HG03442 (cell line): ENCODE results near the gene SMC3.
A peak's percentile ranks its signal among the peaks of the same experiment; 100 is the strongest.

Source experiments
- ATAC-seq: cut with Tn5 transposase; IDR thresholded peaks from one replicate; pipeline ENCODE4 v1.9.1; 2021; ENCODE audit warnings: mild to moderate bottlenecking, moderate library complexity; ENCODE audit not compliant: unreplicated experiment

SMC3 gene

DNA sequence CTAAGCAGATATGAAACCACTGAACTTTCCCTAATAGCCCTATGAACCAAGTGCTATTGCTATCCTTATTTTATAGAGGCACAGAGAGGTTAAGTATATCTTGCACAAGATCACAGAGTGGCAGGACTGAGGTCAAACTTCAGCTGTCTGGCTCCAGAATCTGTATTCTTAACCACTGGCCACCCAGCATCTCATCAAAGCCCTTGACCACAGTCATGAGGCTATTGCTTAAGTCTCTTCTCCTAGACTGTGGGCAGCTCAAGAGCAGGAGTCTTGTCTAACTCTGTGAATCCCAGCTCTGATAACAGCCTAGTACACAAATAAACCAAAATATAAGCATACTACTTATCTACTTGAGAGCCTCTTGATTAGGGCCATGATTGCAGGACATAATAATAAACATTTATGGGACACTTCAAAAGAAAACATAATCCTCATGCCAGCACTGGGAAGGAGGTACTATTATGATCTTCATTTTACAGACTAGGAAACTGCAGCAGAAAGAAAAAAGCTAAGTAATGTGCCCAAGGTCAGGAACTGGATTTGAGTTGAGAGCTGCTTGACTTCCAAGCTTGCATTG, 22.4 kb upstream of the SMC3 start:
- no peak for ATAC-seq

DNA sequence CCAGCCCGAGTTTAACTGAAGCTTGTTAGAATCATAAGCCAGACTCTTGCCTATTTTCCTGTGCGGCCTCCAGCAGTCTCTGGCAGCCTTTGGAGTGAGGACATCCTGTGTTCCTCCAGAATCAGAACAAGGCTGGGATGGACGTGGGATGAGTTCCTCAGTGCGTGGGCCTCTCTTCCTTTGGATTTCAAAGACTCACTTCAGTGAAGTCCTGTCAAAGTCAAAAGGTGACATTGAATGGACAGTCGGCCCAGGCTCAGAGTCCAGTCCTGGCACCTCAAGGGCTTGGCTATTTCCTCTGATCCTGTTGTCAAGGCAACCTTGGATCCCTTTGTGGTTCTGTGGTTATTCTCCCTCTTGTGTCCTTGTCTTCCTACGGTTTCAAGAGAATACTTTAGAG, 21.4 kb upstream of the SMC3 start:
- no peak for ATAC-seq

DNA sequence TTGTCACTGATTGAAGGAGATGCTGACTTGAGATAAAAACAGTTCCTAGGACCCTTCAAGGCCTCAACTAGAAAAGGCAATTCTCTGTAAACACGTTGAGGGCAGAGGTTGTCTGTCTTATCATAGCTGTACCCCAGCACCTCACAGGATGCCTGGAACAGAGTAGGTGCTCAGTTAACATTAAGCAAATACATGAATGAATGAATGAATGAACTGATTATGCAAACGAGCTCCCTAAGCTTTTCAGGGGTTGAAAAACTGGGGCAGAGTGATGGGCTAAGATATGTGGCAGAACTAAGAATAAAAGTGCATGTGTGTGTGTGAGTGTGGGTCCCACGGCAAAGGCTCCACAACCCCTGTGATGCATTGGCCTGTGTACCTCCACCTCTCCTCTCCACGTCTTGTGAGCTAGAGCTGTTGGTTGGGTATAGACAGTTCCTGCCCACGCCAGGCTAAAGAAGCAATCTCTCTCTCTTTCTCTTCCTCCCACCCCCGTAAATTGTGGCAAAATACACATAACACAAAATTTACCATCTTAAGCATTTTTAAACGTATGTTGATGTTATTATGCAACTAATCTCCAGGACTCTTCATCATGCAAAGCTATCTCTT, 20.9 kb upstream of the SMC3 start:
- peak; percentile 19 for ATAC-seq

DNA sequence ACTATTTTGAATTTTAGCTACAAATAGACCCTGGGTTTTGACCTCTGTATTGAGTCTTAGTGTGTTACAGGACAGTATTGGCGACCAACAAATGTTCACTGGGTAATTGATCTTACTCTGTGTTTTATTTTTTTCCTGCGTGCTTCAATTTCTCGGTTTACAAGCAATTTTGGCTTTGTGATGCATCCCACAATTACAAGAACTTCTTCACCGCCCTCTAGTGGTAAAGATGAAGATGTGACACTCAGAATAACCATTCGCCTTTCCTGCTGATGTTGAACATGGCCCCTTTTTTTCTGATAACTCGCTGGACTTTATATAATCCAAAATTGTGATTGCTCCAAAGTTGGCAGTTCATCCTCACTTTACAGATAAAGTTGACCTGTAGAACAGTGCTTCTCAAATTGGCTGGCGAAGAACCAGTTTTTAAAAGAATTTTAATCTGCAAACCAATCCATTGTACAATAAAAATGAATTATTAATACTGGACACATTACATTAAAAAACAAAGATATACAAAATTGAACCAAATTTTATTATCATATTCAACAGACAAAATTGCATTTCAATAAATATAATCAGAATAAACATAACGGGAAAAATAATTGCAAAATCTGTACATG, 20.2 kb upstream of the SMC3 start:
- ATAC-seq = peak; percentile 57

DNA sequence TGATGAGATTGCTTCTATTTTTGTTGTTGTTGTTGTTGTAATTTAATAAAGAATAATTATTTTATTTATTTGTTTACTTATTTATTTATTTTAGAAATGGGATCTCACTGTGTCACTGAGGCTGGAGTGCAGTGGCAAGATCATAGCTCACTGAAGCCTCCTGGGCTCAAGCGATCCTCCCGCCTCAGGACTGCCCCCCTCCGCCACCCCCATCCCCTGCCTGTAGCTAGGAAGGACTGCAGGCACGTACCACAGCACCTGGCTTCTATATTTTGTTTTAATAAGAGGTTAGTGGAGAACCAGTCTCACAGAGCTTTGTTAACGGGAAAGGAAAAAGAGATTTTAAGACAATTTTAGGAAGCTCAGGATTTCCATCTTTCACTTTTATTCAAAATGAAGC, 19.5 kb upstream of the SMC3 start:
- no peak for ATAC-seq

DNA sequence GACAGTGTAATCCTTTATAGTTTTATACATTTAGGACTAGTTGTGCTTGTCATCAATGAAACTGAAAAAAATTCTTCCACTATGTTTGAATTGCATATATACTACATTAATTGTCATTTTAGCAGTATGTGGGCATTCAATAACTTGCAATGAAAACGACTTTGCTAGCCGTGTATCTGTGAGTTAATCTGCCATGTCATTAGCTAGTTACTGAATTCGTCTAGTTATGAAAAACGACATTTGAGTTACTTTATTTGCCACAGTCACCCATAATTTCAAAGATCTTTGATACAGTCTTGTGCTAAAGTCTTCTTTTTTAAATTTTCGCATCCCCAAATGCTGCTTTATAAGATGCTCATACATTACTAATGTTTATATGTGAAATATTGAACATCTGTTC, 18.3 kb upstream of the SMC3 start:
- no peak for ATAC-seq

DNA sequence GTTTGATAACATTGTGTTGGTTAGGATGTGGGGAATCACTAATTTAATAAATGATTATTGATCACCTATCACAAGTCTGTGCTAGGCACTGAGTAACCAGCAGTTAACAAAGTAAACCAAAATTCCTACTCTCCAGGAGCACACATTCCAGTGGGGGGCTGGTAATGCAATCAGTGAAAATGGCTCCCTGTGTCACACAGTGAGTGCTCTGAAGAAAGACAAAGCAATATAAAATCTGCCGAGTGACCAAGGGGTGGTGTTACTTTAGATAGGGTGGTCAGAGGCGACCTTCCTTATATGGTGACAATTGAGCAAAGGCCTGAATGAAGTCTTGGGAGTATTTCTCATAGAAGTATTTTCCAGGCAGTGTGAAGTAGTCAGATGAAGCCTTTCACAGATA, 13.6 kb upstream of the SMC3 start:
- ATAC-seq = no peak

DNA sequence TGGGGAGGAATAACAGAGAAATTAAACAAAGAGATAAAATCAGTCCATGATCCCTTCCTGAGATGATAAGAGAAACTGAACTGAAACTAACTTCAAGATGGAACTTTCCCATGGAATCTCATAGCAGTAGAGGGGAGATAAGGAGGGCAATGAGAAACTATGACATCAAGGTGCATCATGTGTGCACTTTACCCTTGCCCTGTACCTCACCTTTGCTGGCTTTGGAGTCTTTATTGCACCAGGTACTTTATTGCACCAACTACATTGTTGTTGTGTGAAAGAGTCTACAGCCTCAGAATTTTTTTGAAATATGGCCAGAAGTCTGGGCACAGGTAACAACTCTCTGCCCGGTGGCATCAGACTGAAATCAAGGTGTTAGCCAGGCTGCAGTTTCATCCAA, 11.2 kb upstream of the SMC3 start:
- no peak for ATAC-seq

DNA sequence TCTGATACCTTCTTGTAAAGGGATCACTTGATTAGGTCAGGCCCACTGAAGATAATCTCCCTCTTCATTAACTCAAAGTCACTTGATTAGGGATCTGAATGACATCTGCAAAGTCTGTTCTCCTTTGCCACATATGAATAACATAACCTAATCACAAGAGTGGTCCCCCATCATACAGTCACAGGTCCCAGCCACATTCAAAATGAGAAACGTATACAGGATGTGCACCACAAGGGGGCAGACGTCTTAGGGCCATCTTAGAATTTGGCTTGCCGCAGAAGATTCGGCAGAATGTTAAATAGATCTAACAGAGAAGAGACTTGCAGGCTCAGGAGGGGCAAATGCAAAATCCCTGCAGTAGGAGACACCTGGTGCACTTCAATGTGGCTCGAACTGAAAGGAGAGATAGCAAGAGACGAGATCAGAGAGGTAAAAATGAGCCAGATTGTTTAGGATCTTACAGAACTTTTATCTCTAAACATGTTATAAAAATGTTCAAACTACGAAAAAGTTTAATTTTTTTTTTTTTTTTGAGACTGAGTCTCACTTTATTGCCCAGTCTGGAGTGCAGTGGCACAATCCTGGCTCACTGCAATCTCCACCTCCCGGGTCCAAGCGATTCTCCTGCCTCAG, 10.4 kb upstream of the SMC3 start:
- peak; percentile 83 for ATAC-seq

DNA sequence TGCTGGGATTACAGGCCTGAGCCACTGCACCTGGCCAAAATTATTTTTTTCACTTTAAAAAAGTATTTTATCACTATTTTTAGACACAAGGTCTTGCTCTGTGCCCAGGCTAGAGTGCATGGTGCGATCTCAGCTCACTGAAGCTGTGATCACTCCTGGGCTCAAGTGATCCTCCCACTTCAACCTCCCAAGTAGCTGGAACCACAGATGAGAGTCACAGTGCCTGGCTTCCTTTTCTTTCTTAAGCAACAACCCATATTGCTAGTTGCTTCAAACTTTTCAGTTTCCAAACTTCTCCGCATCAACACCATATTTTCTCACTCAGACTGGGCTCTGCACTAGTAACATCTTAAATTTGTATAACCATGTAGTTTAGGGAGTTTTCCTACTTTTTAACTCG, 9.5 kb upstream of the SMC3 start:
- ATAC-seq = no peak

DNA sequence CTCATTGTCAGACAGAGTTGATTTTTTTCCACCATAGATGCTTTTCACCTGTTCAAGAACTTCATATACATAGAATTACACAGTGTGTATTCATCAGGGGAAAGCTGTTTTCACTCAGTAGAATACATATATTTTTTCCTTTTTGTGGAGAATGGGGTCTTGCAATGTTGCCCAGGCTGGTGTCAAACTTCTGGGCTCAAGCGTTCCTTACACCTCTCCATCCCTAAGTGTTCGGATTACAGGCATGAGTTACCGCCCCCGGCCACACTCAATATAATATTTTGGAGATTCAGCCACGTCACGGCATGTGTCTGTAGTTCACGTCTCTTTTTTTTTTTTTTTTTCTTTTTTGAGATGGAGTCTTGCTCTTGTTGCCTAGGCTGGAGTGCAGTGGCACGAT, 7.5 kb upstream of the SMC3 start:
- no peak for ATAC-seq

DNA sequence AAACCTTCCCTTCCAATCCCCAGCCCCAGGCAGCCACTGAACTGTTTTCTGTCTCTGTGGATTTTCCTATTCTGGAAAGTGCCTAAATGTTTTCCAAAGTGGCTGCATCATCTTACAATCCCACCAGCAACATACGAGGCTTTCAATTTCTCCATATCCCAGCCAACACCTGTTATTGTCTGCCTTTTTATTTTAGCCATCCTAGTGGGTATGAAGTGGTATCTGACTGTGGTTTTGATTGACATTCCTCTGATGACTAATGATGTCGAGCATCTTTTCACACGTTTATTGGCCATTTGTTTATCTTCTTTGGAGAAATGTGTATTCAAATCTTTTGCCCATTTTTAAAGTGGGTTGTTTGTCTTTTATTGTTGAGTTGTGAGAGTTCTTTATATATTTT, 6.2 kb upstream of the SMC3 start:
- ATAC-seq = no peak

DNA sequence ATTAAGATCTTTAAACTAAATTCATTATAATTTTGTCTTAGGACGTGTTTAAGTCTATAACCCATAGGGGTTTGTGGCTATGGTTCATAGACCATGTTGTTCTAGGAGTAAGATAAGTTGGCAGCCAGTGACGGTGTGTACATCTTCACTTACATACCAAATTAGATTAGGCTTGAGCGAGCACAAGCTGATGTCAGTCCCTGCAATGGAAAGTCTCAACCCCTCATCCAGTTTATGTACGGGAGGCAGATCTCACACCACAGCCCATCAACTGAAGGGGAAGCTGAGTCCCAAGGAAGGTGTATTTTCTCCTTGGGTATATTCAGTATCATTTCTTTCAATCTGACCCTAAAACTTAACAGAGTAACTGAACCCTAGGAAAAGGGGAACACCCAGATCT, 5.1 kb upstream of the SMC3 start:
- no peak for ATAC-seq

DNA sequence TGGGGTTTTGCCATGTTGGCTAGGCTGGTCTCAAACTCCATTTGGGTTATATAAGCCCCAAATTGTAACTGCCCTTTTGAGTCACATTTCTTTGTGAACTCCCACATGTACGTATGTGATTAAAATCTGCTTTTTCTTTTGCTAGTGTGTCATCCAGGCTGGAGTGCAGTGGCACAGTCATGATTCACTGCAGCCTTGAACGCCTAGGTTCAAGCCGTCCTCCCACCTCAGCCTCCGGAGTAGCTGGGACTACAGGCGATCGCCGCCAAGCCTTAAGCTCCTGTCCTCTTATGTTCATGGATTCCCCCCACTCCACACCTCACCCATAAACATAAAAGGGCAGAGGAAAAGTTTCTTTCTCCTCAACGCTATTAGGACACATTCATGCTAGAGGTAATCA, 4.4 kb upstream of the SMC3 start:
- ATAC-seq = no peak

DNA sequence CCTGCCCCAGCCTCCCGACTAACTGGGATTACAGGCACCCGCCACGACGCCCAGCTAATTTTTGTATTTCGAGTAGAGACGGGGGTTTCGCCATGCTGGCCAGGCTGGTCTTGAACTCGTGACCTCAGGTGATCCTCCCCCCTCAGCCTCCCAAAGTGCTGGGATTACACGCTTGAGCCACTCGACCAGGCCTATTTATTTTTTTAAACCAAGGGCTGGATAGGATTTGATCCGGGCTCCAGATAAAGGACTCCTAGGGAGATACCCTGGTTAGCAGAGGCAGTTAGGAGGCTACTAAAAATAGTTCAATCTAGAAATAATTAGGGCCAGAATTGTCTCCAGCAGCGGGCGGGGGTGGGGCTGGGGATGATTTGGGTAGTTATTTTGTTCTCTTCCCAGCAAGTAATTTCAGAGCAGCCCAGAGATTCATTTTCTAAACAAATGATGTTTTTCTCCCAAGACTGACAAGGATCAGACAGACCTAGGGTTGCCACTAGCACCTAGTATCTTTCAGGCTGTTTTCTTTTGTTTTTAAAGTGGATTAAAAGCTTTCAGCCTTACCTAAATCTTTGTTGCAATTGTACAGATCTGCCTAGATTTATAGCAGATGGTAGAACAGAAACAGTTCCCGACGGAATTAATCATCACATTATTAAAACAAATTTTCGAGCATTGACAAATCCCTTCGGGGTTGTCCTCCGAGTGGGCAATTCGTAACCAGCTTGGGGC, 859 bp upstream of the SMC3 start:
- no peak for ATAC-seq

DNA sequence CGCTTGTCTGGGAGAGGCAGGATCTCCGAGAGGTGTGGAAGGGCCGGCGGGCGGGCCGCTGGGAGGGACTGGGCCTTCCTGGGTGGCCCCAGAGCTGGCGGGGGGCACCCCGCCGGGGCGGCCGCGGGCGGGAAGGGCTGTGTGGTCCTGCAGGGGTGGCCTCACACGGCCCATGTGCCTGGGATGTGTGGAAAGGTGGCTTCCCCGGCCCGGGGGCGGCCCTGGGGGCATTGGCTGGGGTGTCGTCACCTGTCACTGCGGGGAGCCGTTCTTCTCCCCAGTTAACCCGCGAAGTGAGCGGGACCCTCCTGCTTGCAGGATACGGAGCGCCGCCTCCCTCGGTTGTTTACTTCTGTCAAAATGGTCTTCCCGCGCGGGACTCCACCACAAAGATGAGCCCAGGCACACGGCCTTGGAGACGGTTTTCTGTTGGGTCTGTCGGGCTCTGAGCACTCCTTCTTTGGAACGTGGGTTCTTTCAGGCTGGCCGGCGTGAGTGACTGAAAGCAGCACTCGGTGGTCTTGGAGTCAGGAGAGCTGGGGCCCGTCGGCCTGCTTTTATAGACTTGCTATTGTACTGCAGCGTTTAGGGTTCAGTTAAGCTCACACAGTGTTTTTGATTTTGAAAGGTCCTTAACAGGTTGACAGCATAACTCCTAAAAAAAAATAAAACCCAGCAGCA, 700 bp downstream of the SMC3 start:
- peak; percentile 26 for ATAC-seq

DNA sequence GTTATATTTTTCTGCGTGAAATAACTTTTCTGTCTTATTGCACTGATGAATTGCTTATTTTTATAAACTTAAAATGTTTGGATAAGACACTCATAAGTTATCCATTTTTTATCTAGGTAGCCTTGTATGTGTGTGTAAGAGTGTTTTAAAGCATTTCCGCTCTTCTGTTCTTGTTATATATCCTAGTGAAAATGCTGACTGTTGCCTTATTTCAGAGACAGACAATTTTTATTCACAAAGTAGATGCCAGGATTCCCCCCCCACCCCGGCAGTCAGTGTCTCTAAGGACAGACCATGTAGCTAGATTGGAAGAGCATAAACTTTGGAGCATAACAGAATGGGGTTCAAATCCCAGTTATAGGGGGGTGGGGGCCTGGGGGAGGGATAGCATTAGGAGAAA, 1.6 kb downstream of the SMC3 start:
- ATAC-seq = no peak

DNA sequence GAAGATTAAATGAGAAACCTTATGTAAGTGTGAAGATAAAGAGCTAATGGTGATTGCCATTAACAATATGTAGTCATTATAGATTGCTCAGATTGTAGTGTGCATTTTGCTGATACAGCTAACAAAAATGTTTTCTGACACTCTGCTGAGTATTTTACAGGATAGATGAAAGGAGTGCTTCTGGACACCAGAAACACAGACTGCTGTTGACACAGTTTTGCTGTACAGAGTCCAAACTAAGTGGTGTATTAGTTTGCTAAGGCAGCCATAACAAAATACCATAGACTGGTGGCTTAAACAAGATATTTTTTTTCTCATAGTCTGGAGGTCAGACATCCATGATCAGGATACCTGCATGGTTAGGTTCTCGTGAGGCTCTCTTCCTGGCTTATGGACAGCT, 2.2 kb downstream of the SMC3 start:
- ATAC-seq = no peak

DNA sequence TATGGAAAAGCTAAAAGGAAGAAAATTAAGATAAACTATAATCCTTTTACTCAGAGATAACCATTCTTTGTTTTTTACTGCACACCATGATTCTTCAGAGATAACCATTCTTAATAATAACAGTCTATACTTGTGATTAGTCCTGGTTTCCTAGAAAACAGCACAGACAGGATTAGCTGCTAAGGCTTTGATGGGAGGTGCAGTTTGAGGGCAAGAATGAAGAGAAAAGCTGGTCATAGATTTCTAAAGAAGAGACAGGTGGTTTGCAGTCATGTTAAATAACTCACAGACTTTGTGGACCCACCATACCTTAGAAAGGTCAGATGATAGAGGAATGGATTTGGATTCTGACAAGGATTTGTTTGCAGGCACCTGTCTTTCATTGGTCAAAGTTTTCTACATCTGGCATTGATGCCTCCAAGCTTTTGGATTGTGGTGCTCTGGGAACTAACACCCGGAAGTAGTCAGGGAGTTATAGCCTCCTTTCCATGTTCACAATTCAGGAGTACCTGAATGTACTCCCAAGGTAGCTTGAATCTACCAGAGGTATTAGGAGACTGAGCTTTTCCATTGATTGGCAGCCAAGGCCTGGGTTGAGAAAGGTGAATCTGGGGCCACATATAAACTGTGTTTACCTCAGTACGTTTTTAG, 3.7 kb downstream of the SMC3 start:
- no peak for ATAC-seq

DNA sequence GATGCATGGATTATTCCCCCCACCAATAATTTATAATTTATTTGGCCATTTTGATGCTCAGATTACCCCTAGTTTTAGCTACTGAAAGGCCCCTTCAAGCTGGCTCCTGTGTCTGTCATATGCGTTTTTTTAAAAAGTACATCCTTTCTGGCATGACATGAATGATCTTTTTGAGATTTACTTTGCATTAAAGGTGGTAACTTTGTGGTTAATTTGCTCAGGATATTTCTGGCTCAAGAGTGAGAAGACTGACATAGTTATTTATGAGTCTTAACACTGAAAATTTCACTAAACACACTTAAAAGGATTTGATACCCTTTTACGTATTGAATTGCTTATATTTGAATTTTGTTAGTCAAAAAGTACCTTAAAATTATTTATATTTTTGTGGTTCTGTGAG, 5.4 kb downstream of the SMC3 start:
- ATAC-seq = no peak

DNA sequence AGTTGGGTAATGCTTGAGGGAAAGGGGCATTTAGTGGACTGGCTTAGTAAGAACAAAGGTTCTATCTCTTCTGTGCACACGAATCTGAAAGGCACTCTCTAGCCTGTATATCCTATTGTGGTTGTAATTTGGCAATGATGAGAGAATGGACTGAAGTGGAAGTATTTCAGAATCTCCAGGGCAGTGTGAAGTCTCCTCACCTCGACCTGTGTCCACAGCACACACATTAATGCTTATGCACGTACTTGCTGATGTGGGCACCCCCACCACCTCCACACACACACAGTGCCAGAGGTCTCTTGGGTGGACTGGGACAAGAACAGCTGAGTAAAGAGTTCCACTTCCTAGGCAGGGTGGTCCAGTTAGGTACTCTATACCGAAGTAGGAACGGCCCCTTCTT, 6.9 kb downstream of the SMC3 start:
- no peak for ATAC-seq
